Measurements from ENCODE around the gene WDR38.

DNA sequence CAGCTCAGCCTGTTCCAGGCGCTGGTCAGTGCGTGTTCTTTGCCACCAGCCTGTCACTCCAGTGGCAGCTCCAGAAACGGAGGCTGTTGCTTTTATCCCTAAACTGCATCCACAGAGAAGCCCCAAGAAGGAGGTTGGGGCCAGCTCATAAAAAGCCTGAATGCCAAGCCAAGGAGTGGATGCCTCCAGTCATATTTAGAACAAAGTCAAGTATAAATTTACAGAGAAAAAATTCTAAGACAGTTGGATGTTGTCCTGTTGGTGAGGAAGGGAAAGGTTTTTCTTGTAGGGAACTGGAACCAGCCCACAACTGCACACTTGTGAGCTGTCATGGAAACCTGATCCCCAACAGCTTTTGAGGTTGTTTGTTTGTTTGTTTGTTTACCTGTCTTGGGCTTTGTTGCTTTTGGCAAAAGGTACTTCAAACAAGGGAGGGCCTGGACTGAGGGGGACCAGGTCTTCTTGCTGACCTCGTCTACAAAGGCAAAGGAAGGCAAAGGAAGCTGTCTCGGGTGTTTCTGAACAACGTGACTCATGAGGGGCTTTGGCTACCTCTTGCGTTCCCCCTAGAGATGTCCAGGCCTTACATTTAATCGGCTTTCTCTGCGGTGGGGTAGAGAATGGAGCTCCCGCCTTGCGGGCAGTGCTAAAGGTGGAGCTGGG lies 39.6 kb upstream of the WDR38 start:
- TF ChIP-seq, protein P1, sequence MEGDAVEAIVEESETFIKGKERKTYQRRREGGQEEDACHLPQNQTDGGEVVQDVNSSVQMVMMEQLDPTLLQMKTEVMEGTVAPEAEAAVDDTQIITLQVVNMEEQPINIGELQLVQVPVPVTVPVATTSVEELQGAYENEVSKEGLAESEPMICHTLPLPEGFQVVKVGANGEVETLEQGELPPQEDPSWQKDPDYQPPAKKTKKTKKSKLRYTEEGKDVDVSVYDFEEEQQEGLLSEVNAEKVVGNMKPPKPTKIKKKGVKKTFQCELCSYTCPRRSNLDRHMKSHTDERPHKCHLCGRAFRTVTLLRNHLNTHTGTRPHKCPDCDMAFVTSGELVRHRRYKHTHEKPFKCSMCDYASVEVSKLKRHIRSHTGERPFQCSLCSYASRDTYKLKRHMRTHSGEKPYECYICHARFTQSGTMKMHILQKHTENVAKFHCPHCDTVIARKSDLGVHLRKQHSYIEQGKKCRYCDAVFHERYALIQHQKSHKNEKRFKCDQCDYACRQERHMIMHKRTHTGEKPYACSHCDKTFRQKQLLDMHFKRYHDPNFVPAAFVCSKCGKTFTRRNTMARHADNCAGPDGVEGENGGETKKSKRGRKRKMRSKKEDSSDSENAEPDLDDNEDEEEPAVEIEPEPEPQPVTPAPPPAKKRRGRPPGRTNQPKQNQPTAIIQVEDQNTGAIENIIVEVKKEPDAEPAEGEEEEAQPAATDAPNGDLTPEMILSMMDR (conservative IDR thresholded peaks at IDR 0.05): no peak
- TF ChIP-seq ZFX (IDR thresholded peaks at IDR 0.05): no peak

All from C4-2B (cell line).